Ascending aorta (tissue), 2 donors: ENCODE measurements around the gene MPZ. TPM values are rescaled to one million over a fixed set of nuclear protein-coding genes. Genes with fewer than 3 reads are reported as not detected.

ENCODE experiments used
- DNase-seq, 2 donors: peaks; one replicate each; pipeline ENCODE4 v3.0.0-alpha.2; 2019; ENCODE audit warnings: low spot score in 2 of 2
- H3K27ac ChIP-seq, 2 donors: fragments of 200-600 bp; sonication (generic); one replicate each; pipeline ENCODE4 v1.5.1; 2016 to 2017; ENCODE audit warnings: mild to moderate bottlenecking in 1 of 2
- H3K27me3 ChIP-seq: fragments of 200-600 bp; sonication (generic); one replicate; pipeline ENCODE4 v1.5.1; 2017
- H3K36me3 ChIP-seq, 2 donors: fragments of 200-600 bp; sonication (generic); one replicate each; pipeline ENCODE4 v1.5.1; 2016
- H3K4me1 ChIP-seq, 2 donors: fragments of 200-600 bp; sonication (generic); one replicate each; pipeline ENCODE4 v1.5.1; 2016 to 2017; ENCODE audit warnings: mild to moderate bottlenecking in 1 of 2
- H3K4me3 ChIP-seq, 2 donors: fragments of 200-600 bp; sonication (generic); one replicate each; pipeline ENCODE4 v1.5.1; 2016 to 2017; ENCODE audit warnings: mild to moderate bottlenecking in 1 of 2
- H3K9me3 ChIP-seq, 2 donors: fragments of 200-600 bp; sonication (generic); one replicate each; pipeline ENCODE4 v1.5.1; 2016
- CTCF ChIP-seq, 3 experiments: fragments of 200-600 bp in 2 of 3; fragments of 450-650 bp in 1 of 3; sonication (generic) in 2 of 3; IDR thresholded peaks; one replicate each; pipeline ENCODE4 v1.5.1; 2016 to 2019; ENCODE audit warnings: antibody characterized with exemption in 3 of 3, mild to moderate bottlenecking in 1 of 3, moderate library complexity in 1 of 3
- intact Hi-C: fragments of 100-400 bp; cut with DNase I; formaldehyde crosslinking; loops from one replicate; pipeline ENCODE4 v1.15.1; 2023
- total RNA-seq: library from RNA; depleted of rRNA; stranded (reverse); fragments of >200 nt; gene quantifications from one replicate; pipeline ENCODE4 v1.1.0, GENCODE V29; 2016

Gene MPZ
- total RNA-seq, 1 donor from 2014 or later, result 2.4 TPM

GRCh38 chr1:161274874-161275273 is 34.9 kb downstream of the MPZ start:
- no peak for TF ChIP-seq CTCF (IDR thresholded peaks at IDR 0.05)
- Histone ChIP-seq H3K36me3 (no peaks in the 10 kb centered on the region), H3K4me3 (no peak overlapping the region), H3K27me3 (no peaks in the 10 kb centered on the region), H3K4me1 (no peaks in the 10 kb centered on the region), H3K9me3 (no peaks in the 10 kb centered on the region), H3K27ac (no peak overlapping the region)
- intact Hi-C loops, result no loop called here
- no peak for DNase-seq

GRCh38 chr1:161273402-161273801 is 36.4 kb downstream of the MPZ start:
- no peak for TF ChIP-seq CTCF (IDR thresholded peaks at IDR 0.05)
- no peak for DNase-seq
- Histone ChIP-seq H3K27ac (no peak overlapping the region), H3K27me3 (no peaks in the 10 kb centered on the region), H3K9me3 (no peaks in the 10 kb centered on the region), H3K4me1 (no peaks in the 10 kb centered on the region), H3K4me3 (no peak overlapping the region), H3K36me3 (no peaks in the 10 kb centered on the region)
- intact Hi-C loops, result no loop called here

- TF ChIP-seq CTCF (IDR thresholded peaks at IDR 0.05), result no peak
- H3K27ac ChIP-seq, result no peak overlapping the region
- intact Hi-C loops, result no loop called here
Observed at GRCh38 chr1:161267321-161267720, 42.4 kb downstream of the MPZ start.

GRCh38 chr1:161266836-161267235 is 42.9 kb downstream of the MPZ start:
- no peaks in the 10 kb centered on the region for H3K9me3 ChIP-seq
- intact Hi-C loops, result no loop called here
- no peak for TF ChIP-seq CTCF (IDR thresholded peaks at IDR 0.05)
- H3K27me3 ChIP-seq, result no peaks in the 10 kb centered on the region
- H3K4me1 ChIP-seq, result no peaks in the 10 kb centered on the region
- no peak overlapping the region for H3K27ac ChIP-seq
- no peak overlapping the region for H3K4me3 ChIP-seq
- DNase-seq, result no peak
- H3K36me3 ChIP-seq, result no peaks in the 10 kb centered on the region

More at GRCh38 chr1:161267321-161267720, 42.4 kb downstream of the MPZ start:
- Histone ChIP-seq H3K4me1 (no peaks in the 10 kb centered on the region), H3K27me3 (no peaks in the 10 kb centered on the region), H3K4me3 (no peak overlapping the region), H3K9me3 (no peaks in the 10 kb centered on the region), H3K36me3 (no peaks in the 10 kb centered on the region)
- DNase-seq, result no peak

- H3K9me3 ChIP-seq, result no peaks in the 10 kb centered on the region
- no peaks in the 10 kb centered on the region for H3K36me3 ChIP-seq
- H3K27ac ChIP-seq, result no peak overlapping the region
- no peaks in the 10 kb centered on the region for H3K27me3 ChIP-seq
- H3K4me1 ChIP-seq, result no peaks in the 10 kb centered on the region
- no peak overlapping the region for H3K4me3 ChIP-seq
- no peak for TF ChIP-seq CTCF (IDR thresholded peaks at IDR 0.05)
- no peak for DNase-seq
- intact Hi-C loops, result no loop called here
Observed at GRCh38 chr1:161266202-161266601, 43.6 kb downstream of the MPZ start.

- H3K27me3 ChIP-seq, result no peaks in the 10 kb centered on the region
- no peak overlapping the region for H3K27ac ChIP-seq
- no peaks in the 10 kb centered on the region for H3K36me3 ChIP-seq
- H3K9me3 ChIP-seq, result no peaks in the 10 kb centered on the region
- no peaks in the 10 kb centered on the region for H3K4me1 ChIP-seq
- DNase-seq, result no peak
- no peak for TF ChIP-seq CTCF (IDR thresholded peaks at IDR 0.05)
- intact Hi-C loops, result no loop called here
- no peak overlapping the region for H3K4me3 ChIP-seq
Observed at GRCh38 chr1:161265305-161265704, 44.5 kb downstream of the MPZ start.
